Gastroesophageal sphincter (tissue), 3 donors: ENCODE data around the gene COLGALT1.

Experiments
- CTCF ChIP-seq, 4 experiments: fragments of 200-600 bp in 2 of 4; fragments of 450-650 bp in 2 of 4; sonication (generic) in 1 of 4; IDR thresholded peaks; one replicate each; pipeline ENCODE4 v1.5.1; 2017 to 2019; ENCODE audit warnings: antibody characterized with exemption in 4 of 4, mild to moderate bottlenecking in 2 of 4, moderate library complexity in 2 of 4
- POLR2A ChIP-seq, 2 donors: fragments of 450-650 bp; IDR thresholded peaks; one replicate each; pipeline ENCODE4 v1.6.1; 2017; ENCODE audit warnings: antibody characterized with exemption in 2 of 2, mild to moderate bottlenecking in 2 of 2, moderate library complexity in 1 of 2

- no peak for TF ChIP-seq CTCF (IDR thresholded peaks at IDR 0.05)
- no peak for TF ChIP-seq POLR2A (IDR thresholded peaks at IDR 0.05)
Measured at GRCh38 chr19:17549085-17549740, 6.2 kb upstream of the COLGALT1 start.
